Fibroblast of skin of right biceps (primary cell): Measurements from ENCODE around the gene LCN9.
A peak's percentile ranks its signal among the peaks of the same experiment; 100 is the strongest.
"Not testable (repeated sequence)": the region's sequence is repeated elsewhere in the genome, so short reads cannot be mapped to it uniquely, and the experiment has no call there.

Experiments
- DNase-seq: peaks from one replicate; pipeline ENCODE4 v3.0.0-alpha.2; 2013

LCN9 gene

GRCh38 chr9:135662758-135663450, at the start of gene LCN9:
TSS of gene LCN9 (plus strand) at chr9:135663309. CDS start at chr9:135663322, 13 bp downstream.
- peak; percentile 30 for DNase-seq

- no peak for DNase-seq
Observed at GRCh38 chr9:135613946-135614805, 48.9 kb upstream of the LCN9 start.

- DNase-seq: no peak
Observed at GRCh38 chr9:135614821-135615665, 48.1 kb upstream of the LCN9 start.

- no peak for DNase-seq
Observed at GRCh38 chr9:135615666-135616618, 47.2 kb upstream of the LCN9 start.

DNA sequence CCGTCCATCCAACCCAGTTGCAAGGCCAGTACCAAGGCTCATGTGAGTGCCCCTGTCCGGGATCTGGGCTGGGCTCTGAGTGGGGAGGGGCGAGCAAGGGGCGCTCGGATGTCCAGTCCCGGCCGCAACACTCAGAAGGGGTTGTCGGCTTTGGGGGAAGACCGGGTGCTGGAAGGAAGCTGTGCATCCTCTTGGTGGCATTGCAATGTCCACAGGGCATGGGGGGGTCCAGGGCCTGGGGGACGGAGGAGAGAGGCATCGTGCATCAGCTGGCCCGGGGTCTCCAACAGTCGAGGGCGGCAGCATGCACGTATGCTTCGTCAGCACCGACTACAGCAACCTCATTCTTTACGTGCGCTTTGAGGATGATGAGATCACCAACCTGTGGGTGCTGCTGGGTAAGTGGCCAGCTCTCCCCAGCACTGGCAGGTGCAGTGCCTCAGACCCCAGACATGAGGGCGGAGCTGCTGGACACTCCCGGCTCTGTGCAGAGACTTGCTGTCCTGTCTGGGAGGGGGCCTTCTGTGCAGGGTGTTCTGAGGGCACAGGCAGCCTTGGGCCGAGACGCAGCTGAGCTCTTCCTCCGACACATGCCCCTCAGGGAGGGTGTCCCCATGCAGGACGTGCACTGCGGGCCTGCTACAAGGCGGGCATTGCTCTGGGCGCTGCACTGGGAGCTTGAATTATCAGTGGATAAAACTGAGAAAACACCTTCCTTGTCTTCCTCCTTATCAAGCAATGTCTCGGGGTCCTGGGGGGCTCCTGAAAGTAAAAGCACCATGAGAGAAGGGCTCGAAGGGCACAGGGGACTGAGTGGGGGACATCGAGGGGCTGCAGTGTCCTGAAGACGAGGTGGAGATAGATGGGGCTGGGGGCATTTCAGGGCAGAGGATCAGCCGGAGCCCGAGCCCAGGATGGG, 46.2 kb upstream of the LCN9 start:
- no peak for DNase-seq

DNA sequence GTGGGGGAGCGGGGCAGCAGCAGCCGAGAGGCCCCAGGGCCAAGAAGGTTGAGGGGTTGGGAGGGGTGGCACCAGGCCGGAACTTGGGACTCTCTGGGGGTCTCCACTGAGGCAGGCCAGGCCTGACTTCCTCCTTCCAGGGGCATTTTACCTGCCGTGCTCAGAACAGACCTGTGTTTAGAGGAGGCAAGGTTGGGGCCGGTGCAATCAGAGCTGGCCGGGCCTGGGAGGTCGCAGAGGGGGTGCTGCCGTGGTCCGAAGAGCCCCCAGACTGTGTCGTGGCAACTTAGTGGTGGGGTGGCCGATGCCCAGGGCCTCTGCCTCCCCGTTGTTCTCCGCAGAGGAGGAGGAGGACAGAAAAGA, 45.6 kb upstream of the LCN9 start:
- no peak for DNase-seq

DNA sequence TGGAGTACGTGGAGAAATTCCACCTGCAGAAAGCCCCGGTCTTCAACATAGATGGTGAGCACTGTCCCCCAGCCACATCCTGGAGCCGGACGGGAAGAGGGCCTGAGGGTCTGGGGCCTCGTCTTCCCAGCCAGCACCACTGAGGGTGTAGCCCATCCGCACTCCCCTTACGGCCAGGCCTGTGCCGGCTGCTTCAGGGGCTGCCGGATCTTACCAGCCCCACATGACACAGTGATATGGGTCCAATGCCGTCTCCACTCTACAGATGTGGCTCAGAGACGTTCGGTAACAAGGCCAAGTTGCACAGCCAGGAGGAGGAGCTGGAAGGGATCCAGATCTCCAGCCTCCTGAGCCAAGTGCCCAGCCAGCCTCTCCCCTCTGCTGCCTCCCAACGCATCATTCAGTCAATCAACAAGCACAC, 45.1 kb upstream of the LCN9 start:
- no peak for DNase-seq

DNA sequence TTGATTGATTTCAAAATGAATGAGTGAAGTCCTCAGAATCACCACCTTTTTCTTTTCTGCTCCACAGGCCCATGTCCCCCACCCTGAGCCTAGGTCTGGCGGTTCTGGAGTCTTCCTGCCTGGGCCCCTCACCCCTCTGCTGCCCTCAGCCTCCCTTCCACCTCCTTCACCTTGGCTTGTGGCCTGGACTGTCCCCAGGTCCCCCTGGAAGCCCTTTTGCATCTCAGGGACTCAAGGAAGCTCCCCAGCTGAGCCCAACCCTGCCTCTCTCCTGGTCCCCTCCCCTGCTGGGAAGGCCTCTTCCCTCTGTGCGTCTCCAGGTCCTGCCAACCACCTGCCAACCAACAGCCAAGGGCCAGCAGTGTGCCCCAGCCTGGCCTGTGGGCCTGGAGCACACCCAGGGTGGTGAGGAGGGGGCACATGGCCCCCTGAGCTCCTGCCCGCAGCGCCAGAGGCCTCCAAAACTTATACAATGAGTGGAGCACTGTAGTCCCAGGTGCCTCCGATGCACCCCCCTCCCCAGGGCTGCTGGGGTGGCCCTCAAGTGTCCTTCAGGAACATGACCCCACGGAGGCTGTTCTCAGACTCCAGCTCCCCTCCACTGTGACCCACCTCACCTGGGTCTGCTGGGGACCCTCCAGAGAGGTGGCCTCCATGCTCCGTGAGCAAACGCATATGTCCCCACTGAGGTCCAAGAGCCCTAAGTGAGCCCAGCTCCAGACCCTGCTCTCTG, 44.1 kb upstream of the LCN9 start:
- no peak for DNase-seq

DNA sequence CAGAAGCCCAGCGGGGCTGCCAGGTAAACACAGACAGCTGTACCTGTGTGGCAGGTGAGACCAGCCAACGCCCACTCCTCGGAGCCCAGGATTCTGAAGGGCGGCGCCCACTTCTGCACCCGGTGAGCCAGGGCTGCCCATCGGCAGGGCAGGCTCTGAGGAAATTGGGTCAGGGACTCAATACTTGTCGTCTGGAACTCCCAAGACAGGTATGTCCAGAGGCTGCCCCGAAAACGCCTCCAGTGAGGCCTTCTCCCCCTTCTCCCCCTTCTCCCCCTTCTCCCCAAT, 43.6 kb upstream of the LCN9 start:
- no peak for DNase-seq

GRCh38 chr9:135620558-135620957, 42.6 kb upstream of the LCN9 start:
- DNase-seq: no peak

- no peak for DNase-seq
Observed at GRCh38 chr9:135622415-135623020, 40.6 kb upstream of the LCN9 start.

DNA sequence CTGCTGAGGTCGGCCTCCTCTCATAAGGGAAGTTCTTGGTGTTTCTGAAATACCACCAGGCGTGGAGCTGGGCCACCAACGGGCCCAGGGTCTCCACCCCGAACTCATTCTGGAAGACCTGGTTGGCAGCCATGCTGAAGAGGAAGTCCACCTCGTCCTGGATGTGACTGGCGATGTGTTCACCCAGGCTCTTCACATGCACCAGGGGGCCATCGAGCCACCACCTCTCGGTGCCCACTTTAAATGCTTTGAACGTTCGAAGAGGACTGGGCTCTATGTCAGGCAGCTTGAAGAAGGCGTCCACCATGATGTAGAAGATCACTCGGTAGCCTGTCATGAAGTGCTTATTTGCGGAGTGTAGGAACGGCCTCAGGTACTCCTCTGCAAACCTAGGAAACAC, 38.8 kb upstream of the LCN9 start:
- DNase-seq: no peak

DNA sequence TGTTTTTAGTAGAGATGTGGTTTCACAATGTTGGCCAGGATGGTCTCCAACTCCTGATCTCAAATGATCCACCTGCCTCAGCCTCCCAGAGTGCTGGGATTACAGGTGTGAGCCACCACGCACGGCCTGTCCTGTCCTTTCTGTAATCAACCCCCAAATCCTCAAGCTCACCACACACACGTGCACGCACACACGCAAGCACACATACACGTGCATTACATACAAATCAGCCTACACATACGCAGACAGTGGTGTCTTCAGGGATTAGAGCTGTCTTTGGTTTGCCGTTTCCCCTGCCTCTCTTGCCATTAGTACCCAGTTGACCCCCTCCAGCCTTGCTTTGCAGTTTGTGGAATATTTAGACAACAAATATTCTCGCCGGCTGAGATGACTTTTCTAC, 30.3 kb upstream of the LCN9 start:
- no peak for DNase-seq

DNA sequence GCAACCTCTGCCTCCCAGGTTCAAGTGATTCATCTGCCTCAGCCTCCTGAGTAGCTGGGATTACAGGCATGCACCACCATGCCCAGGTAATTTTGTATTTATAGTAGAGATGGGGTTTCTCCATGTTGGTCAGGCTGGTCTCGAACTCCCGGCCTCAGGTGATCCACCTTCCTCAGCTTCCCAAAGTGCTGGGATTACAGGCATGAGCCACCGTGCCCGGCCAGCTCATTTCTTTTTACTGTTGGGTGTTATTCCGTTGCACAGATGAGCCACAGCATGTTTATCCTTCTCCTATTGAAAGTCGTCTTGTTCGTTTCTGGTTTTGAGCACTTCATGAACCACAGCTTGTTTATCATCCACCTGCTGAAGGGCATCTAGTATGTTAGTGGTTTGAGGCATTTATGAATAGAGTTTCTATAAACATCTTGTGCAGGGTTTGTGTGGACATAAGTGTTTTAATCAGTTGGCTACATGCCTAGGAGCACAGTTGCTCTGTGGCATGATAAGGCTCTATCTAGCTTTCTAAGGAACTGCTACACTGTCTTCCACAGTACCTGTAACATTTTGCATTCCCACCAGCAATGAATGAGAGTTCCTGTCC, 26.1 kb upstream of the LCN9 start:
- not testable (repeated sequence) for DNase-seq

GRCh38 chr9:135639196-135639595, 23.9 kb upstream of the LCN9 start, which contains the start of gene GLT6D1:
TSS of gene GLT6D1 (minus strand) at chr9:135639540. CDS start at chr9:135639187, 353 bp downstream.
- no peak for DNase-seq

DNA sequence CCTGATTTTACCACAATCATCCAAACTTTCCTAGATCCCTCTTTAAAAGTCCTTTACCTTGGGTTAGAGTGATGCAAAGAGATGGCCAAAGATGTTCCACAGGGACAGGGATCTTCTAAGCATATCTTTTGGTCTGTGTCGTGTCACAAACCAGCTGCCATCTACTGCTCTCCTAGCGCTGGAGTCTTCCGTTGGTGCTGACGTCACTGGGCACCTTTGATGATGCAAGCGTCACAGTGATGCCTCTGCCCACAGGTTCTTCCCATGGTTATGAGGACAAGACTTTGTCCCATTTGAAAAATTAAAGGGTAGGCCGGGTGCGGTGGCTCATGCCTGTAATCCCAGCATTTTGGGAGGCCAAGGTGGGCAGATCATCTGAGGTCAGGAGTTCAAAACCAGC, 22.1 kb upstream of the LCN9 start:
- DNase-seq: no peak

- DNase-seq: peak; percentile 30
Observed at GRCh38 chr9:135641745-135642144, 21.4 kb upstream of the LCN9 start.

DNA sequence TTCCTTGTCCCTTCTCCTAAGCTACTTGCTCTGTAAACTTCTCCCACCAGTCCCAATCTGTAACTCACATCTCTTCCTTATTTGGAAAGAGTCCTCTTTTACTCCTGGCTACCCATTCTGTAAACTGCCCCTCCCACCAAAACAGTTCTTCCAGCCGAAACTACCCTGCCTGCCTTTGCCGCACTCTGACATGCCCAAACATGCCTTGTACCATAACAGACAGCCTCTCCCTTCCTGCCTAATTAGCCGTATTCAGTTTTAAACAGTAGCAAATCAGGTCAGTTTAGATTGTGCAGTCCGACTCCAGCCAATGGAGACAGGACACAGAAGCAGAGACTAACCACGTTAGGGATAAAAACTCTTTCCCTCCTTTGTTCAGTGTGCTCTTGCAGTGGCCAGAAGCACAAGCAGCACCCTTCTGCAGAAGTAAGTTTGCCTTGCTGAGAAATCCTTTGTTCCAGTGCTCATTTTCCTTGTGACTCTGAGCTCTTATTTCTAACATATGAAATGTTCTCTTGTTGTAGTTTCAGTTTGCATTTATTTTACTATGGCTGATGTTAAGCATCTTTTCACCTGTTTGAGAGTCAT, 18.4 kb upstream of the LCN9 start:
- no peak for DNase-seq

DNA sequence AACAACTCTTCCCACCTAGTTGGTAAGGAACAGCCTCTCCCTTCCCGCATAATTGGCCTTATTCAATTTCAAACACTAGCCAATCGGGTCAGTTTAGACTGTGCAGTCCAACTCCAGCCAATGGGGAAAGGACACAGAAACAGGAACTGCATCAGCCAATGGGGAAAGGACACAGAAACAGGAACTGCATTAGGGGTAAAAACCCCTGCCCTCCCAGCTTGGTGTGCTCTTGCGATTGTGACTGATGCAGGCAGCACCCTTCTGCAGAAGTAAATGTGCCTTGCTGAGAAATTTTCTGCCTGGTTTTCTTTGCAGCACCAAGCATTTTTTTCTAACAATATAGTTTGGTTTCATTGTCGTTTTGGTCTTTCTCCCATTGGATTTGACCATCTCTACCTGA, 15.2 kb upstream of the LCN9 start:
- no peak for DNase-seq
